H1 (cell line): ENCODE data around the gene LPP. TPM values are rescaled to one million over a fixed set of nuclear protein-coding genes. Genes with fewer than 3 reads are reported as not detected.

Experiments
- CTCF ChIA-PET: fragments of 300-600 bp; sonication (Branson Sonifier 250); formaldehyde crosslinking; loops from one replicate; lab custom pipeline; 2021; ENCODE audit not compliant: partially characterized antibody; lab: Charles Lee
- POLR2A ChIA-PET: fragments of 300-600 bp; sonication (Branson Sonifier 250); formaldehyde crosslinking; loops from one replicate; lab custom pipeline; 2021; ENCODE audit warnings: inconsistent platforms; ENCODE audit not compliant: partially characterized antibody; lab: Charles Lee
- DNase-seq, 2 experiments: peaks; one replicate each; pipeline versions ENCODE4 v3.0.0 to v3.0.0-alpha.2; 2010 to 2022; ENCODE audit warnings: low spot score in 2 of 2, low read depth in 1 of 2, mixed read lengths in 1 of 2
- FAIRE-seq: peaks from 2 replicates; lab custom pipeline; 2011; peaks lifted over from hg19 to GRCh38; lab: Jason Lieb, UNC
- H2AFZ ChIP-seq: 2 replicates; pipeline ENCODE4 v1.8.1; 2012; ENCODE audit warnings: low read length, inconsistent platforms
- H2AK5ac ChIP-seq: 2 replicates; pipeline ENCODE4 v1.6.1; 2013; ENCODE audit warnings: low read depth, low read length
- H2BK120ac ChIP-seq: replicated peaks from 2 replicates; pipeline ENCODE3; 2013; ENCODE audit warnings: low read depth, low read length, inconsistent platforms
- H2BK12ac ChIP-seq: 2 replicates; pipeline ENCODE4 v1.6.1; 2013; ENCODE audit warnings: low read depth, low read length
- H2BK15ac ChIP-seq: 2 replicates; pipeline ENCODE4 v1.6.1; 2013; ENCODE audit warnings: low read length
- H2BK20ac ChIP-seq: 2 replicates; pipeline ENCODE4 v1.6.1; 2013; ENCODE audit warnings: low read length
- H2BK5ac ChIP-seq: 2 replicates; pipeline ENCODE4 v1.6.1; 2013; ENCODE audit warnings: low read depth, low read length
- H3K14ac ChIP-seq: 2 replicates; pipeline ENCODE4 v1.6.1; 2013; ENCODE audit warnings: inconsistent platforms; ENCODE audit not compliant: insufficient read length
- H3K18ac ChIP-seq: 2 replicates; pipeline ENCODE4 v1.6.1; 2013; ENCODE audit warnings: low read length; ENCODE audit errors: extremely low read depth
- H3K23ac ChIP-seq: 2 replicates; pipeline ENCODE4 v1.6.1; 2013; ENCODE audit warnings: inconsistent platforms; ENCODE audit not compliant: insufficient read length
- H3K23me2 ChIP-seq: 2 replicates; pipeline ENCODE4 v1.6.1; 2013; ENCODE audit warnings: low read depth, low read length
- H3K27ac ChIP-seq: 2 replicates; pipeline ENCODE4 v1.6.1; 2011; ENCODE audit warnings: low read depth, low read length, inconsistent platforms
- H3K27me3 ChIP-seq, 4 experiments: replicated peaks in 1 of 4; 1 replicate in 1 of 4; 2 replicates in 3 of 4; pipeline versions ENCODE4 v1.6.1 to v1.8.1; 2011 to 2013; ENCODE audit warnings: low read length in 3 of 4, mild to moderate bottlenecking in 3 of 4, inconsistent platforms in 2 of 4, mixed read lengths in 2 of 4, moderate library complexity in 1 of 4; ENCODE audit not compliant: control insufficient read depth in 3 of 4, insufficient read depth in 3 of 4; ENCODE audit errors: extremely low read depth in 1 of 4
- H3K36me3 ChIP-seq, 4 experiments: 2 replicates each; pipeline versions ENCODE4 v1.6.1 to v1.8.1; 2011 to 2013; ENCODE audit warnings: mild to moderate bottlenecking in 4 of 4, low read length in 3 of 4, moderate library complexity in 2 of 4, control low read depth in 1 of 4, inconsistent platforms in 1 of 4; ENCODE audit not compliant: insufficient read depth in 4 of 4, control insufficient read depth in 2 of 4
- H3K4ac ChIP-seq: replicated peaks from 2 replicates; pipeline ENCODE3; 2013; ENCODE audit warnings: low read length, low read depth, mixed read lengths, inconsistent platforms; ENCODE audit not compliant: insufficient read length
- H3K4me1 ChIP-seq, 4 experiments: replicated peaks in 1 of 4; 1 replicate in 1 of 4; 2 replicates in 3 of 4; pipeline versions ENCODE4 v1.6.1 to v1.8.1; 2011 to 2013; ENCODE audit warnings: low read length in 3 of 4, inconsistent platforms in 2 of 4, mixed read lengths in 1 of 4; ENCODE audit not compliant: insufficient read depth in 4 of 4, control insufficient read depth in 3 of 4
- H3K4me2 ChIP-seq, 2 experiments: 2 replicates each; pipeline versions ENCODE4 v1.6.1 to v1.8.1; 2011 to 2013; ENCODE audit warnings: low read depth in 2 of 2, low read length in 2 of 2, control low read depth in 1 of 2, inconsistent platforms in 1 of 2, mild to moderate bottlenecking in 1 of 2; ENCODE audit not compliant: insufficient read depth in 1 of 2
- H3K4me3 ChIP-seq, 4 experiments: fragments of 200-600, 300-600 bp in 1 of 4; sonication (generic), shearing (Covaris generic), sonication (Bioruptor Twin) in 1 of 4; 2 replicates each; pipeline versions ENCODE4 v1.5.1 to v1.8.1; 2011 to 2016; ENCODE audit warnings: low read length in 4 of 4, low read depth in 3 of 4, control low read depth in 2 of 4, inconsistent platforms in 2 of 4, mild to moderate bottlenecking in 2 of 4, mixed read lengths in 1 of 4, moderate library complexity in 1 of 4; ENCODE audit not compliant: insufficient read depth in 2 of 4; ENCODE audit errors: extremely low read depth in 1 of 4
- H3K56ac ChIP-seq: replicated peaks from 2 replicates; pipeline ENCODE3; 2013; ENCODE audit warnings: low read depth, mild to moderate bottlenecking, mixed read lengths, low read length, inconsistent platforms; ENCODE audit not compliant: insufficient read length
- H3K79me1 ChIP-seq: 2 replicates; pipeline ENCODE4 v1.6.1; 2013; ENCODE audit warnings: low read depth, low read length, control low read depth
- H3K79me2 ChIP-seq, 2 experiments: 2 replicates each; pipeline versions ENCODE4 v1.6.1 to v1.8.1; 2012 to 2013; ENCODE audit warnings: low read length in 2 of 2, mild to moderate bottlenecking in 2 of 2, inconsistent platforms in 1 of 2; ENCODE audit not compliant: insufficient read depth in 2 of 2, control insufficient read depth in 1 of 2
- H3K9ac ChIP-seq, 4 experiments: replicated peaks in 1 of 4; 1 replicate in 1 of 4; 2 replicates in 3 of 4; pipeline versions ENCODE4 v1.6.1 to v1.8.1; 2011 to 2013; ENCODE audit warnings: low read depth in 3 of 4, low read length in 3 of 4, control low read depth in 2 of 4, mild to moderate bottlenecking in 2 of 4, moderate library complexity in 2 of 4, inconsistent platforms in 1 of 4; ENCODE audit errors: extremely low read depth in 1 of 4
- H3K9me3 ChIP-seq, 2 experiments: 2 replicates each; pipeline versions ENCODE4 v1.6.1 to v1.8.1; 2012 to 2013; ENCODE audit warnings: mild to moderate bottlenecking in 2 of 2, moderate library complexity in 2 of 2, control low read depth in 1 of 2, inconsistent platforms in 1 of 2, low read depth in 1 of 2, low read length in 1 of 2, mixed read lengths in 1 of 2; ENCODE audit not compliant: insufficient read depth in 2 of 2
- H4K20me1 ChIP-seq, 2 experiments: replicated peaks in 1 of 2; 2 replicates each; pipeline versions ENCODE3 to v1.8.1; 2011 to 2013; ENCODE audit warnings: inconsistent platforms in 2 of 2, low read length in 2 of 2, mild to moderate bottlenecking in 1 of 2; ENCODE audit not compliant: insufficient read depth in 2 of 2, control insufficient read depth in 1 of 2
- H4K5ac ChIP-seq: 2 replicates; pipeline ENCODE4 v1.6.1; 2013; ENCODE audit warnings: low read length, low read depth, mixed read lengths, inconsistent platforms; ENCODE audit not compliant: insufficient read length
- H4K8ac ChIP-seq: 2 replicates; pipeline ENCODE4 v1.8.0; 2013; ENCODE audit warnings: mild to moderate bottlenecking, moderate library complexity, low read length, inconsistent platforms; ENCODE audit not compliant: insufficient read depth; ENCODE audit errors: extremely low read depth
- H4K91ac ChIP-seq: replicated peaks from 2 replicates; pipeline ENCODE3; 2013; ENCODE audit warnings: low read length, mixed read lengths, inconsistent platforms; ENCODE audit not compliant: insufficient read length
- FOSL1 ChIP-seq: IDR thresholded peaks from 2 replicates; pipeline ENCODE4 v1.6.1; 2011; ENCODE audit warnings: mild to moderate bottlenecking, low read depth, low read length, moderate library complexity; ENCODE audit not compliant: insufficient read depth
- TBP ChIP-seq: IDR thresholded peaks from 2 replicates; pipeline ENCODE4 v1.6.1; 2011; ENCODE audit warnings: low read depth, low read length, improper control_type of control experiment
- ZNF274 ChIP-seq: IDR thresholded peaks from 2 replicates; pipeline ENCODE4 v1.7.0; 2012; ENCODE audit warnings: low read length, borderline replicate concordance; ENCODE audit errors: extremely low read depth
- WGBS, 2 experiments: shearing (Covaris generic) in 1 of 2; methylation state at CpG; one replicate each; pipeline versions ENCODE4 v1.1.6 to v1.1.7; 2013 to 2015; ENCODE audit warnings: low lambda C conversion rate in 2 of 2, mixed read lengths in 2 of 2, inconsistent platforms in 1 of 2, low coverage in 1 of 2, missing lambda C conversion rate in 1 of 2; ENCODE audit not compliant: insufficient replicate concordance in 2 of 2, insufficient coverage in 1 of 2, insufficient read length in 1 of 2; ENCODE audit errors: extremely low coverage in 1 of 2, missing lambda C conversion rate in 1 of 2; 5-methylcytosine and 5-hydroxymethylcytosine counted together
- polyA plus RNA-seq, 7 experiments: library from polyadenylated mRNA; depleted of rRNA in 3 of 7; stranded (reverse) in 5 of 7; unstranded in 2 of 7; fragments of >200 nt in 5 of 7; fragments of 200-250 nt in 2 of 7; gene quantifications; 1 replicate in 5 of 7; 2 replicates in 1 of 7; 4 replicates in 1 of 7; pipeline versions ENCODE4 v1.2.1 to v1.2.3, GENCODE V29; 2011 to 2013; ENCODE audit warnings: missing spikeins in 2 of 7, mixed read lengths in 2 of 7
- total RNA-seq: library from RNA; stranded (reverse); fragmentation: NEBNext Ultra II Directional; extraction: Animal tissue kit (Norgen Biotek cat#: 25700); gene quantifications from 2 replicates; pipeline ENCODE4 v1.2.1, GENCODE V29; 2021

LPP gene
- total and polyA plus RNA-seq, 2 of the 8 experiments (the other 6 are each of a cell fraction or from before 2014, with no cell fraction given), result 10.0 to 53.3 TPM

- Histone ChIP-seq H2BK20ac (no peak overlapping the region), H2AFZ (no peak overlapping the region), H4K8ac (no peak overlapping the region), H4K5ac (no peak overlapping the region), H3K9me3 (peaks cover 2 to 4% of the 10 kb centered on the region in 2 experiments; a peak in 2 of 4 replicates), H3K23ac (no peak overlapping the region), H3K4me1 (no peaks in the 10 kb centered on the region), H2AK5ac (no peak overlapping the region), H3K4ac (no peak overlapping the region), H2BK5ac (no peak overlapping the region), H3K36me3 (peaks cover 0 to 3% (median under 1%) of the 10 kb centered on the region in 4 experiments; a peak in 1 of 8 replicates), H3K56ac (no peak overlapping the region), H3K27ac (no peak overlapping the region), H3K23me2 (no peaks in the 10 kb centered on the region), H3K14ac (no peak overlapping the region), H3K79me1 (no peaks in the 10 kb centered on the region), H4K91ac (no peak overlapping the region), H2BK120ac (no peak overlapping the region), H3K4me2 (no peak overlapping the region), H2BK12ac (no peak overlapping the region), H4K20me1 (no peaks in the 10 kb centered on the region), H2BK15ac (no peak overlapping the region), H3K27me3 (no peaks in the 10 kb centered on the region), H3K79me2 (no peaks in the 10 kb centered on the region; a peak in 1 of 4 replicates), H3K4me3 (no peak overlapping the region), H3K9ac (no peak overlapping the region)
- ChIA-PET CTCF (no interaction called here), POLR2A (no interaction called here)
- FAIRE-seq (no peak), DNase-seq (no peak)
- 83% methylated on average over 3 of the region's 3 CpGs; no CpG with 5 or more reads in 1 of the 2 experiments for WGBS, 2 experiments
- no peak for TF ChIP-seq FOSL1
- no peak for TF ChIP-seq TBP
- TF ChIP-seq ZNF274, result no peak
- TF ChIP-seq, all 59 proteins: peak for 0
- no peak overlapping the region for H3K18ac ChIP-seq
These were observed 229.8 kb downstream of the LPP start for GRCh38 chr3:188383748-188384147.
